NCI-H146 treated with DMSO at 0.1 percent for 48 hours (cell line): Measurements from ENCODE around the gene CUL4A.
"Not testable (repeated sequence)": the region's sequence is repeated elsewhere in the genome, so short reads cannot be mapped to it uniquely, and the experiment has no call there.

Source experiments
- DNase-seq: peaks from one replicate; lab custom pipeline; 2025; ENCODE audit not compliant: unreplicated experiment; lab: John Stamatoyannopoulos, UW

Gene CUL4A

GRCh38 chr13:113233101-113233500 is 23.7 kb downstream of the CUL4A start:
- no peak for DNase-seq

- DNase-seq: no peak
Observed at GRCh38 chr13:113238536-113238935, 29.1 kb downstream of the CUL4A start.

GRCh38 chr13:113239357-113239756 is 29.9 kb downstream of the CUL4A start:
- no peak for DNase-seq

GRCh38 chr13:113239986-113240385 is 30.6 kb downstream of the CUL4A start:
- no peak for DNase-seq

- not testable (repeated sequence) for DNase-seq
Observed at GRCh38 chr13:113241623-113242022, 32.2 kb downstream of the CUL4A start.

- DNase-seq: no peak
Observed at GRCh38 chr13:113243847-113244246, 34.4 kb downstream of the CUL4A start.

- DNase-seq: no peak
Observed at GRCh38 chr13:113245849-113246796, 36.7 kb downstream of the CUL4A start.

- DNase-seq: no peak
Observed at GRCh38 chr13:113252516-113253095, 43.2 kb downstream of the CUL4A start.

- DNase-seq: not testable (repeated sequence)
Observed at GRCh38 chr13:113257908-113258307, 48.5 kb downstream of the CUL4A start.

- no peak for DNase-seq
Observed at GRCh38 chr13:113258321-113259054, 49.1 kb downstream of the CUL4A start.

GRCh38 chr13:113260996-113261395 is 51.6 kb downstream of the CUL4A start:
- no peak for DNase-seq

- DNase-seq: not testable (repeated sequence)
Observed at GRCh38 chr13:113263016-113263415, 53.6 kb downstream of the CUL4A start.

GRCh38 chr13:113267642-113268405 is 58.4 kb downstream of the CUL4A start:
- DNase-seq: no peak

- DNase-seq: no peak
Observed at GRCh38 chr13:113272031-113272430, 62.6 kb downstream of the CUL4A start.

- no peak for DNase-seq
Observed at GRCh38 chr13:113272701-113273181, 63.3 kb downstream of the CUL4A start.

GRCh38 chr13:113273321-113273720 is 63.9 kb downstream of the CUL4A start:
- DNase-seq: no peak

- DNase-seq: no peak
Observed at GRCh38 chr13:113273851-113274590, 64.6 kb downstream of the CUL4A start.

GRCh38 chr13:113274721-113275120 is 65.3 kb downstream of the CUL4A start:
- DNase-seq: no peak

- peak; percentile 42 for DNase-seq
Observed at GRCh38 chr13:113275387-113275786, 66.0 kb downstream of the CUL4A start.

GRCh38 chr13:113280126-113280525 is 70.7 kb downstream of the CUL4A start:
- DNase-seq: no peak
